ENCODE measurements around the gene RORC.
"Not testable (repeated sequence)": the region's sequence is repeated elsewhere in the genome, so short reads cannot be mapped to it uniquely, and the experiment has no call there.

RORC gene

DNA sequence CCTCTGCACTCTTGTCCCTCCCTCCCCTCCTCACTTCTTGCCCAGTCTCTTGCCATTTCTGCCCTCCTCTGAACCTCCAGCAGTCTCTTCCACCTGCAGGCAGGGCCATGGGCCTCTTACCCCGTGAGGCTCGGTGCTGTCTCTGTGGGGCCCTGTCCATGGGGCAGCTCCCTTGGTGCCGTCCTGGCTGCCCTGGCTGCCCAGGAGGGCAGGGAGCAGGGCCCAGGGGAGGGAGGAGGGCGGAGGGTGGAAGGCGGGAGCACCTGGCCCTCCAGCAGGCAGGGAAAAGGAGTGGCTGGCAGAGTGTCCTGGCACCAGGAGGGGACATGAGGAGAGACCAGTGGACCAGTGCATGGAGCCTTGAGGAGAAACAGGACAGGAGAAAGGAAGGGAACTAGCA, at the start of gene RORC:
TSS of gene RORC (minus strand) at position 198 of the 400 bp plus-strand sequence. CDS start at position 160, 38 bp downstream.
- DNase-seq (ENCODE audit: low read depth), result no peak
- TF ChIP-seq, protein P1, sequence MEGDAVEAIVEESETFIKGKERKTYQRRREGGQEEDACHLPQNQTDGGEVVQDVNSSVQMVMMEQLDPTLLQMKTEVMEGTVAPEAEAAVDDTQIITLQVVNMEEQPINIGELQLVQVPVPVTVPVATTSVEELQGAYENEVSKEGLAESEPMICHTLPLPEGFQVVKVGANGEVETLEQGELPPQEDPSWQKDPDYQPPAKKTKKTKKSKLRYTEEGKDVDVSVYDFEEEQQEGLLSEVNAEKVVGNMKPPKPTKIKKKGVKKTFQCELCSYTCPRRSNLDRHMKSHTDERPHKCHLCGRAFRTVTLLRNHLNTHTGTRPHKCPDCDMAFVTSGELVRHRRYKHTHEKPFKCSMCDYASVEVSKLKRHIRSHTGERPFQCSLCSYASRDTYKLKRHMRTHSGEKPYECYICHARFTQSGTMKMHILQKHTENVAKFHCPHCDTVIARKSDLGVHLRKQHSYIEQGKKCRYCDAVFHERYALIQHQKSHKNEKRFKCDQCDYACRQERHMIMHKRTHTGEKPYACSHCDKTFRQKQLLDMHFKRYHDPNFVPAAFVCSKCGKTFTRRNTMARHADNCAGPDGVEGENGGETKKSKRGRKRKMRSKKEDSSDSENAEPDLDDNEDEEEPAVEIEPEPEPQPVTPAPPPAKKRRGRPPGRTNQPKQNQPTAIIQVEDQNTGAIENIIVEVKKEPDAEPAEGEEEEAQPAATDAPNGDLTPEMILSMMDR (IDR thresholded peaks at IDR 0.05; ENCODE audit: low read depth, low read length, missing control alignments), result no peak
- H3K4me3 ChIP-seq (ENCODE audit: low read depth, low read length), result no peak within 1 kb of the TSS

DNA sequence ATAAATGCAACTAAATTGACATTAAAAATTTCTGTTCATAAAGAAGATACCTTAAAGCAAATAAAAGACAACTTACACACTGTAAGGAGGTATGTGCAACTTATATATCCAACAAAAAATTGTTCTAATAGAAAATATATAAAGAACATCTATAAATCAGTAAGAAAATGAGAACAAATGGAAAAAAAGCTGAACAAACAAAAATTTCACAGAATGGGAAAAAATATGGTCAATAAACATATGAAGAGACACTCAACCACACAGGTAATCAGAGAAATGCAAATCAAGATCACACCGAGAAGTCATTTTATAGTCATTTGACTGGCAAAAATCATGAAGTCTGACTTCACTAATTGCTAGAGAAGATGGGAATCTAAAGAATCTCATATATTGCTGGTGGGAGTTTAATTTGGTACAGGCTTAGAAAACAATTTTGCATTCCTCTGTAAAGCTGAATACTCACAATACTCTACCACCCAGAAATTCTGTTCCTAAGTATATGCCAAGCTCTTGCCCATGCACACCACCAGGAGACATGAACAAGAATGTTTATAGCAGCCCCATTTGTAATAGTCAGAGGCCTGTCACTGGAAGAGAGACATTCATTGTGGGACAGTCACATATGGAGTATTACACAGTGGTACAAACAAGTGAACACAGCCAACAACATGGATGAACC, 44.0 kb upstream of the RORC start:
- TF ChIP-seq, protein P1 (IDR thresholded peaks at IDR 0.05; ENCODE audit: low read depth, low read length, missing control alignments), result no peak
- DNase-seq (ENCODE audit: low read depth), result no peak
- no peak overlapping the region for H3K4me3 ChIP-seq (ENCODE audit: low read depth, low read length)

DNA sequence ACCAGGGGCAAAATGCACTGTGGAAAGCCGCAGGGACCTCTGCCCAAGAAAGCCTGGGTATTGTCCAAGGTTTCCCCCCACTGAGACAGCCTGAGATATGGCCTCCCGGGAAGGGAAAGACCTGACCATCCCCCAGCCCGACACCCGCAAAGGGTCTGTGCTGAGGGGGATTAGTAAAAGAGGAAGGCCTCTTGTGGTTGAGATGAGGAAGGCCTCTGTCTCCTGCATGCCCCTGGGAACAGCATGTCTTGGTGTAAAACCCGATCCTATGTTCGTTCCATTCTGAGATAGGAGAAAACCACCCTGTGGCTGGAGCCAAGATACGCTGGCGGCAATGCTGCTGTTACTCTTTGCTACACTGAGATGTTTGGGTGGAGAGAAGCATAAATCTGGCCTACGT, 41.2 kb upstream of the RORC start:
- not testable (repeated sequence) for H3K4me3 ChIP-seq (ENCODE audit: low read depth, low read length); DNase-seq (ENCODE audit: low read depth)

DNA sequence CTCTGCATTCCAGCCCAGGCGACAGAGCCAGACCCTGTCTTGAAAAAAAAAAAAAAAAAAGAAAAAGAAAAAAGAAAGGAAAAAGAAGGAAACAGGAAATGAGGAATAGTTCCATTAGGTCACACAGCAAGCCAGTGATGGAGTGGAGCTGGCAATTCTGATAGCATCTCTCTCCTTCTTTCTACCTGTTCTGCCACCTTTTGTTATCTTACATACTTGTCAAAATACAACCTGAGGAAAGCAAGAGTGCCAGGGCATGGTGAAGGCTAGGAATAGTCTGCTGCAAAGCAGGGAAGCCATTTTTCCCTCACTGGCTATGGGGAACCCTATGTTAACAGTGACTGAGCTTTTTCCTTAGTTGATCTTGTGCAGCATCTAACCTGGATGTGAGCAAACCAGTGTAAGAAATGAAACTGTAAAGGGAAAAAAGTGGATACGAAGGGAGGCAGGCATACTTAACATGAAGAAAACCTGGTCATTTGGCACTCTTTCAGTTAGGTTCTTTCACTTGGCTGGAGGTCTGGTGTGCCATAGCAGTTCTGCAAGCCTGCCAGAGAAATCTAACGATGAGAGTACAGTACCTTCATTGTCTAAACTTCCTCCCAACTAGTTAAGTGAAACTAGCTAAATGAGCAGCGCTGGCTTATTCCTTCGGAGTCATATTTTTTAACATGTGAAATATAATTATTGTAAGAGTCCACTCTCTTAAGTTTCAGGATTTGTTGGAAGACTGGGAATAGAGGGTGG, 39.9 kb upstream of the RORC start:
- TF ChIP-seq, protein P1 (IDR thresholded peaks at IDR 0.05; ENCODE audit: low read depth, low read length, missing control alignments), result no peak
- DNase-seq (ENCODE audit: low read depth), result no peak

DNA sequence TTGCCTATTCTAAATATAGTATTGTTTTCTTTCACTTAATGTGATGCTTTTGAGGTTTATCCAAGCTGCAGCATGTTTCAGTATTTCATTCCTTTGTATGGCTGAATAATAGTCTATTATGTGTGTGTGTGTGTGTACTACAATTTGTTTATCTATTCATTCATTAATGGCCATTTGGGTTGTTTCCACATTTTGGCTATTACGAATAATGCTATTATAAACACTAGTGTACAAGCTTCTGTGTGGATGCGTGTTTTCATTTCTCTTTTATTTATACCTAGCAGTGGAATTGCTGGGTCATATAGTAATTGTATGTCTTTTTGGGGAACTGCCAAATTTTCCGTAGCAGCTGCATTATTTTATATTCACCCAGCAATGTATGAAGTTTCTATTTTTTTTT, 36.9 kb upstream of the RORC start:
- H3K4me3 ChIP-seq (ENCODE audit: low read depth, low read length), result no peak overlapping the region
- TF ChIP-seq, protein P1 (IDR thresholded peaks at IDR 0.05; ENCODE audit: low read depth, low read length, missing control alignments), result no peak
- DNase-seq (ENCODE audit: low read depth), result no peak

More for the DNA sequence above, 39.9 kb upstream of the RORC start:
- H3K4me3 ChIP-seq (ENCODE audit: low read depth, low read length), result no peak overlapping the region

DNA sequence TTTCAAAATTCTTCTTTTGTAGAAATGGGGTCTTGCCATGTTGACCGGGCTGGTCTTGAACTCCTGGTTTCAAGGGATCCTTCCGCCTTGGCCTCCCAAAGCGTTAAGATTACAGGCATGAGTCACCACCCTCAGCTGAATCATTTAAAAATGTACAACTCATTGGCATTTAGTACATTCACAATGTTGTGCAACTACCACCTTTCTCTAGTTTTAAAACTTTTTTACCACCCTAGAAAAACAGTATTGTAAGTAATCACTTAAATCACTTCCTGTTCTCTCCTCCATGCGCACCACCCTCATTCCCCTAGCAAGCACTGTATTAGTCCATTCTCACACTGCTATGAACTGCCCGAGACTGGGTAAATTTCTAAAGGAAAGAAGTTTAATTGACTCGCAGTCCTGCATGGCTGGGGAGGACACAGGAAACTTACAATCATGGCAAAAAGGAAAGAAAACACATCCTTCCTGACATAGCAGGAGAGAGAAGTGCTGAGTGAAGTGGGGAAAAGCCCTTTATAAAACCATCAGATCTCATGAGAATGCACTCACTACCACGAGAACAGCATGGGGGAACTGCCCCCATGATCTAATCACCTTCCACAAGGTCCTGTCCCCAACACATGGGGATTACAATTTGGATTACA, 36.3 kb upstream of the RORC start:
- TF ChIP-seq, protein P1 (IDR thresholded peaks at IDR 0.05; ENCODE audit: low read depth, low read length, missing control alignments), result no peak
- no peak overlapping the region for H3K4me3 ChIP-seq (ENCODE audit: low read depth, low read length)
- no peak for DNase-seq (ENCODE audit: low read depth)

DNA sequence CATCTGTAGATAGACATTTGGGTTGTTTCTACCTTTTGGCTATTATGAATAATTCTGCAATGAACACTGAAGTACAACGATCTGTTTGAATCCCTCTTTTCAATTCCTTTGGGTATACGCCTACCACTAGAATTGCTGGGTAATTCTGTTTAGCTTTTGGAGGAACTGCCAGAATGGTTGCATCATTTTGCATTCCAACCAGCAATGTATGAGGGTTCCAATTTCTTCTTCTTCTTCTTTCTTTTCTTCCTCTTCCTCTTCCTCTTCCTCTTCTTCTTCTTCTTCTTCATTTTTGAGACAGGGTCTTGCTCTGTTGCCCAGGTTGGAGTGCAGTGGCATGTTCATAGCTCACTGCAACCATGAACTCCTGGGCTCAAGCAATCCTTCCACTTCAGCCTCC, 35.7 kb upstream of the RORC start:
- DNase-seq (ENCODE audit: low read depth), result no peak
- H3K4me3 ChIP-seq (ENCODE audit: low read depth, low read length), result no peak overlapping the region
- TF ChIP-seq, protein P1 (IDR thresholded peaks at IDR 0.05; ENCODE audit: low read depth, low read length, missing control alignments), result no peak
